H9 (cell line): ENCODE results near the gene LRRC14B. TPM values are rescaled to one million over a fixed set of nuclear protein-coding genes. Genes with fewer than 3 reads are reported as not detected.

ENCODE experiments used
- DNase-seq: peaks from one replicate; pipeline ENCODE4 v3.0.0-alpha.2; 2017
- H2AFZ ChIP-seq: one replicate; pipeline ENCODE4 v1.6.1; 2013; ENCODE audit warnings: mild to moderate bottlenecking, low read length, control low read depth, moderate library complexity
- H2AK5ac ChIP-seq: 2 replicates; pipeline ENCODE4 v1.6.1; 2013; ENCODE audit warnings: low read length, control low read depth, mixed read lengths; ENCODE audit not compliant: insufficient read length
- H2BK120ac ChIP-seq: one replicate; pipeline ENCODE4 v1.6.1; 2013; ENCODE audit warnings: low read depth, mild to moderate bottlenecking, low read length, control low read depth, inconsistent platforms; ENCODE audit not compliant: poor library complexity, severe bottlenecking
- H2BK12ac ChIP-seq: 2 replicates; pipeline ENCODE4 v1.6.1; 2013; ENCODE audit warnings: low read length, control low read depth, mixed read lengths, low read depth; ENCODE audit not compliant: insufficient read length
- H2BK15ac ChIP-seq: 2 replicates; pipeline ENCODE4 v1.6.1; 2013; ENCODE audit warnings: low read depth, low read length, control low read depth
- H2BK20ac ChIP-seq: one replicate; pipeline ENCODE4 v1.6.1; 2013; ENCODE audit warnings: low read depth, mild to moderate bottlenecking, low read length, control low read depth, inconsistent platforms; ENCODE audit not compliant: poor library complexity, severe bottlenecking
- H2BK5ac ChIP-seq: 2 replicates; pipeline ENCODE4 v1.6.1; 2013; ENCODE audit warnings: low read length, control low read depth, mixed read lengths; ENCODE audit not compliant: insufficient read length
- H3K14ac ChIP-seq: 2 replicates; pipeline ENCODE4 v1.6.1; 2013; ENCODE audit warnings: low read length, control low read depth; ENCODE audit not compliant: insufficient read depth
- H3K18ac ChIP-seq: 2 replicates; pipeline ENCODE4 v1.6.1; 2013; ENCODE audit warnings: low read depth, mild to moderate bottlenecking, mixed read lengths, low read length, control low read depth; ENCODE audit not compliant: insufficient read length
- H3K23ac ChIP-seq: 2 replicates; pipeline ENCODE4 v1.6.1; 2013; ENCODE audit warnings: low read length, control low read depth, mixed read lengths, low read depth; ENCODE audit not compliant: insufficient read length
- H3K23me2 ChIP-seq: 2 replicates; pipeline ENCODE4 v1.6.1; 2013; ENCODE audit warnings: low read depth, mild to moderate bottlenecking, mixed read lengths, low read length, control low read depth; ENCODE audit not compliant: insufficient read length, poor library complexity, severe bottlenecking
- H3K27ac ChIP-seq: 2 replicates; pipeline ENCODE4 v1.5.1; 2013; ENCODE audit warnings: low read length, control low read depth, mixed read lengths, low read depth; ENCODE audit not compliant: insufficient read length
- H3K27me3 ChIP-seq: 2 replicates; pipeline ENCODE4 v1.6.1; 2013; ENCODE audit warnings: low read length, control low read depth, inconsistent platforms; ENCODE audit not compliant: insufficient read depth
- H3K4ac ChIP-seq: 2 replicates; pipeline ENCODE4 v1.6.1; 2013; ENCODE audit warnings: low read depth, mild to moderate bottlenecking, control low read depth, inconsistent platforms, low read length, moderate library complexity
- H3K4me1 ChIP-seq: 2 replicates; pipeline ENCODE4 v1.6.1; 2013; ENCODE audit warnings: low read length, control low read depth, inconsistent platforms; ENCODE audit not compliant: insufficient read depth
- H3K4me2 ChIP-seq: 2 replicates; pipeline ENCODE4 v1.6.1; 2013; ENCODE audit warnings: low read length, control low read depth, mixed read lengths; ENCODE audit not compliant: insufficient read length, insufficient read depth
- H3K56ac ChIP-seq: 2 replicates; pipeline ENCODE4 v1.6.1; 2013; ENCODE audit warnings: low read depth, mild to moderate bottlenecking, mixed read lengths, low read length, control low read depth; ENCODE audit not compliant: insufficient read length
- H3K79me1 ChIP-seq: 2 replicates; pipeline ENCODE4 v1.6.1; 2013; ENCODE audit warnings: low read depth, mild to moderate bottlenecking, moderate library complexity, low read length, control low read depth, inconsistent platforms; ENCODE audit not compliant: insufficient read depth, poor library complexity, severe bottlenecking
- H3K79me2 ChIP-seq: 2 replicates; pipeline ENCODE4 v1.6.1; 2013; ENCODE audit warnings: low read length, control low read depth, inconsistent platforms; ENCODE audit not compliant: insufficient read depth
- H3K9ac ChIP-seq: 2 replicates; pipeline ENCODE4 v1.6.1; 2013; ENCODE audit warnings: low read length, control low read depth, mixed read lengths; ENCODE audit not compliant: insufficient read length; ENCODE audit errors: extremely low read depth
- H3K9me3 ChIP-seq: one replicate; pipeline ENCODE4 v1.6.1; 2013; ENCODE audit warnings: low read depth, low read length, inconsistent platforms; ENCODE audit not compliant: control insufficient read depth
- H3T11ph ChIP-seq: one replicate; pipeline ENCODE4 v1.6.1; 2013; ENCODE audit warnings: mild to moderate bottlenecking, low read length, control low read depth, inconsistent platforms
- H4K20me1 ChIP-seq: one replicate; pipeline ENCODE4 v1.6.1; 2013; ENCODE audit not compliant: control insufficient read depth, insufficient read length, insufficient read depth
- H4K5ac ChIP-seq: 2 replicates; pipeline ENCODE4 v1.6.1; 2013; ENCODE audit warnings: low read depth, mild to moderate bottlenecking, mixed read lengths, low read length, control low read depth; ENCODE audit not compliant: insufficient read length
- H4K8ac ChIP-seq: replicated peaks from 2 replicates; pipeline ENCODE4 v1.6.1; 2013; ENCODE audit warnings: low read length, control low read depth, mixed read lengths, low read depth; ENCODE audit not compliant: insufficient read length
- H4K91ac ChIP-seq: 2 replicates; pipeline ENCODE4 v1.6.1; 2013; ENCODE audit warnings: low read depth, mild to moderate bottlenecking, moderate library complexity, mixed read lengths, low read length, control low read depth; ENCODE audit not compliant: insufficient read length
- H3K27ac Mint-ChIP-seq, 3 experiments: 2 replicates in 2 of 3; 3 replicates in 1 of 3; pipeline ENCODE4 v1.8.0; 2020 to 2021; ENCODE audit warnings: mixed read lengths in 3 of 3, mild to moderate bottlenecking in 1 of 3, moderate library complexity in 1 of 3
- H3K27me3 Mint-ChIP-seq: 2 replicates; pipeline ENCODE4 v1.8.0; 2021; ENCODE audit warnings: low read depth, mild to moderate bottlenecking, moderate library complexity, mixed read lengths
- H3K36me3 Mint-ChIP-seq, 3 experiments: 2 replicates in 2 of 3; 3 replicates in 1 of 3; pipeline ENCODE4 v1.8.0; 2020 to 2021; ENCODE audit warnings: low read depth in 3 of 3, mixed read lengths in 3 of 3; ENCODE audit not compliant: insufficient read depth in 1 of 3
- H3K4me1 Mint-ChIP-seq, 2 experiments: 2 replicates each; pipeline ENCODE4 v1.8.0; 2020; ENCODE audit warnings: mixed read lengths in 2 of 2
- H3K4me3 Mint-ChIP-seq, 2 experiments: 2 replicates in 1 of 2; 3 replicates in 1 of 2; pipeline ENCODE4 v1.8.0; 2020 to 2021; ENCODE audit warnings: mild to moderate bottlenecking in 2 of 2, mixed read lengths in 2 of 2, moderate library complexity in 1 of 2
- H3K9me3 Mint-ChIP-seq, 2 experiments: 2 replicates in 1 of 2; 3 replicates in 1 of 2; pipeline ENCODE4 v1.8.0; 2020; ENCODE audit warnings: mild to moderate bottlenecking in 2 of 2, mixed read lengths in 2 of 2, moderate library complexity in 1 of 2
- WGBS: extraction: QIAGEN DNeasy Blood & Tissue Kit; methylation state at CpG from one replicate; pipeline ENCODE4 v1.1.7; 2013; ENCODE audit warnings: missing lambda C conversion rate, low lambda C conversion rate, mixed read lengths; ENCODE audit not compliant: insufficient read length; ENCODE audit errors: extremely low coverage; 5-methylcytosine and 5-hydroxymethylcytosine counted together
- total RNA-seq: library from RNA; stranded (reverse); gene quantifications from 2 replicates; pipeline ENCODE4 v1.2.1, GENCODE V29; 2021
- TF ChIP-seq, protein P1 (sequence below): fragments of 200-600 bp; sonication (generic); conservative IDR thresholded peaks from 3 replicates; pipeline ENCODE4 v1.8.0; 2021; ENCODE audit warnings: antibody characterized with exemption, mild to moderate bottlenecking

LRRC14B gene
- total RNA-seq, 1 experiment from 2014 or later: not detected

DNA sequence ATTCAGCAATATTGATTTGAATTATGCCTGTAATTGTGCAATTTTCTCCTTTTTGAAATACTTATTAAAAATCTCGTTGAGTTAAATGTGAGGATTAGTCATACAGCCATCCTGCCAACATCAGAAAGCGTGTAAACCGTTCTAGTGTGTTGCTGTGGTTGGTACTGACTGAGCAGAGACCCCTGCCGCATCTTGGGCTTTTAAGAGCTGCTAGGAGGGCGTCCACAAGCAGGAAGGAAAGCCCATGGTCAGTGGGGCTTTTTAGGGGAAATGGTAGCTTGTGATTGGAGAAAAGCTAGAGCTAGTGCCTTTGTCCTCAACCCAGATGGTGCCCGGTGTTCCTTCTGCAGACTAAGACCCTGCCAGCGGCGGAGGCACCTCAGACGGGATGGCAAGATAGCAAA, 28.2 kb downstream of the LRRC14B start:
- no peak for DNase-seq
- H3K9me3 Mint-ChIP-seq: no peaks in the 10 kb centered on the region
- no peak overlapping the region for H3K27ac ChIP-seq

More for the DNA sequence above, 28.2 kb downstream of the LRRC14B start:
- H3K36me3 Mint-ChIP-seq: peaks cover 12 to 26% (median 21%) of the 10 kb centered on the region in 3 experiments; a peak in 6 of 7 replicates
- Histone ChIP-seq H4K8ac (no peak overlapping the region), H2BK12ac (no peak overlapping the region), H2BK5ac (no peak overlapping the region), H4K20me1 (no peaks in the 10 kb centered on the region), H3K4ac (no peak overlapping the region), H3K4me1 (0 out of 2 replicates have a peak, but pooled peaks cover 2% of the 10 kb centered on the region), H3K79me2 (peaks cover 10% of the 10 kb centered on the region; the same call in 1 of the 2 replicates), H3K9me3 (no peaks in the 10 kb centered on the region), H3K14ac (no peak overlapping the region), H3K56ac (no peak overlapping the region), H3K79me1 (peaks cover 2% of the 10 kb centered on the region), H3K23me2 (no peaks in the 10 kb centered on the region), H2BK120ac (no peak overlapping the region), H3K27me3 (no peaks in the 10 kb centered on the region), H3K9ac (peak overlapping the region; percentile 49), H4K91ac (no peak overlapping the region), H2AK5ac (no peak overlapping the region), H2BK20ac (no peak overlapping the region), H3K23ac (no peak overlapping the region), H3K4me2 (peak overlapping the region; percentile 75), H4K5ac (no peak overlapping the region), H2AFZ (no peak overlapping the region), H2BK15ac (no peak overlapping the region), H3T11ph (no peak overlapping the region), H3K18ac (no peak overlapping the region)
- WGBS: no CpG with 5 or more reads among the region's 9 CpGs
- peak overlapping the region; percentile 95 to 98 for H3K4me3 Mint-ChIP-seq
- H3K4me1 Mint-ChIP-seq: peaks cover 31% of the 10 kb centered on the region in 2 experiments
- no peak overlapping the region; a peak in 1 of 7 replicates for H3K27ac Mint-ChIP-seq
- TF ChIP-seq, protein P1, sequence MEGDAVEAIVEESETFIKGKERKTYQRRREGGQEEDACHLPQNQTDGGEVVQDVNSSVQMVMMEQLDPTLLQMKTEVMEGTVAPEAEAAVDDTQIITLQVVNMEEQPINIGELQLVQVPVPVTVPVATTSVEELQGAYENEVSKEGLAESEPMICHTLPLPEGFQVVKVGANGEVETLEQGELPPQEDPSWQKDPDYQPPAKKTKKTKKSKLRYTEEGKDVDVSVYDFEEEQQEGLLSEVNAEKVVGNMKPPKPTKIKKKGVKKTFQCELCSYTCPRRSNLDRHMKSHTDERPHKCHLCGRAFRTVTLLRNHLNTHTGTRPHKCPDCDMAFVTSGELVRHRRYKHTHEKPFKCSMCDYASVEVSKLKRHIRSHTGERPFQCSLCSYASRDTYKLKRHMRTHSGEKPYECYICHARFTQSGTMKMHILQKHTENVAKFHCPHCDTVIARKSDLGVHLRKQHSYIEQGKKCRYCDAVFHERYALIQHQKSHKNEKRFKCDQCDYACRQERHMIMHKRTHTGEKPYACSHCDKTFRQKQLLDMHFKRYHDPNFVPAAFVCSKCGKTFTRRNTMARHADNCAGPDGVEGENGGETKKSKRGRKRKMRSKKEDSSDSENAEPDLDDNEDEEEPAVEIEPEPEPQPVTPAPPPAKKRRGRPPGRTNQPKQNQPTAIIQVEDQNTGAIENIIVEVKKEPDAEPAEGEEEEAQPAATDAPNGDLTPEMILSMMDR: no peak
- no peaks in the 10 kb centered on the region; the same call in 1 of the 2 replicates for H3K27me3 Mint-ChIP-seq
